GM15510 (cell line): ENCODE data around the gene DGKK.

ENCODE experiments used
- POLR2A ChIP-seq: IDR thresholded peaks from 3 replicates; pipeline ENCODE4 v1.6.1; 2011; ENCODE audit warnings: borderline replicate concordance; ENCODE audit not compliant: insufficient read length; ENCODE audit errors: extremely low read depth

The DGKK gene

GRCh38 chrX:50452782-50453181 is 17.8 kb downstream of the DGKK start:
- no peak for TF ChIP-seq POLR2A

DNA sequence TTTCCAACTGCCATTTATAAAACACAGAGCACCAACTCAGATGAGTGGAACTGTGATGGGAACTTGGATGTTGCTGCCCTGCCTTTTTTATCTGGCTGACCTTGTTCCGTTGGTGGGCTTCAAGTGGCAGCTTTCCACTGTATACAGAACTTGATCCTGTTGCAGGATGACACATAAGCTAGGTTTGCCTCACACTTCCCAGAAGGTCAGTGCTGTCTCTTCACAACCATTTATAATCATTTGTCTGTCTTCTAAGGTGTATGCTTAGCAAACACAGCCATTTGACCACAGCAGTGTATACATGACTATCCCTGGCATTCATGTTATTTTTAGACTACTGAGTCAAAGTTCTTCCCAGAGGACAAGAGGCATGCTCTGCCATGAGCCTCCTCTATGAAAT is 20.3 kb downstream of the DGKK start:
- TF ChIP-seq POLR2A = no peak

DNA sequence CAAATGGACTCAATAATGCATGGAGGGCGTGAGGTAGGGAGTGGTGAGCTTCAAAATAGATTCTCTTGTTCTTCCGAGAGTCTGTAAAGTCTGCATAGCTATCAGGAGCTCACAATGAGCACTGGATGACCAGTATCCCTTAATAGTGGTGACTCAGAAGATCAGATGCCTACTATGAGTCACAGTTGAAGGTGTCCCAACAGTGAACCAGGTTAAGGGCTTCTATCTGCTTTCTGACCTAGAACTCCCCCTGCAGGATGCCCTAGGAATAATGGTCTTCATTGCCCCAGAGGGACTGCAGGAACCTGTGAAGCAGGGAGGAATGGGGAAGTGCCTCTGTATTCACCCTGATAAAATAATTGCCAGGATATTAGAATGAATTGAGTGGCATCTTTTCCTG is 22.1 kb downstream of the DGKK start:
- TF ChIP-seq POLR2A = no peak

DNA sequence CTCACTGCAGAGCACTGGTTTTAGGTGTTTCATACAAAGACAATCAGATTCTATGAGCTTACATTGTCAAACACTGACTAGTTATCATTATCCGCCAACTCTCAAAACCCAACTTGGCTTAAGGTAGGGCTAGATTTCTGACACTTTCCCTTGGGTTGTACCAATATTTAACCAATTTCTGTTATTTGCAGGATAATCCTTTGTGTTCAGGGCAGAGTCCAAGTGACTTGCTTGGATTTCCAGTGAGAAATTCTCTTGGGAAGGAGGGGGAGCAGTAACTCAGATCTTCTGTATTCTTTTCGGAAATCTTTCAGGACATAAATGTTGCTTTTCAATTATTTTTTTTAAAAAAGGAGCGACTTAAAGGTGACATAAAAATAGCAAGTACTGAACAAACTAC is 23.1 kb downstream of the DGKK start:
- TF ChIP-seq POLR2A = no peak

DNA sequence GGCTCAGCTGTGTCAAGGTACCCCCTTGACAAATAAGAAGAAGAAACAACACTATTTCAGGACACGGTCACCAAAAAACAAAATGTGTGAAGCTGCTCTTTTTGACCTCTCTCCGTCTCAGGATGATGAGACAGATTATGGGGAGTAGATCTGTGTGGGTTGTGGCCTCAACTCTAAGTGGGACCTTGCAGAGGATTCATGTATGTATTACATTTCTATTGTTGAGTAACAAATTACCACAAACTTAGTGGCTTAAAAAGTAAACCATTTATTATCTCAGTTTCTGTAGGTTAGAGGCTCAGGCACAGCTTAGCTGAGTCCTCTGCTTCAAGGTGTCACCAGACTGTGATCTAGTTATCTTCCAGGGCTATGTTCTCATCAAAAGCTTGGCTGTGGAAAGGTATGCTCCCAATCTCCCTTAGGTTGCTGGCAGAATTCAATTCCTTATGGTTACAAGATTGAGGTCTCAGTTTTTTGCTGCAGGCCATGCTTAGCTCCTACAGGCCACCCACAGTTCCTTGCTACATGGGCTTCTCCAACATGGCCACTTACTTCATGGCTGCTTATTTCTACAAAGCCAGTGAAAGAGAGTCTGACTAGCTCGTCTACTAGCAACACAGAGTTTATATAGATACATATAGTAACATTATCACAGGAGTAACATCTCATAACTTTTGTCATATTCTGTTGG is 28.1 kb downstream of the DGKK start:
- TF ChIP-seq POLR2A = no peak

GRCh38 chrX:50436797-50437196 is 33.8 kb downstream of the DGKK start:
- TF ChIP-seq POLR2A = no peak

- no peak for TF ChIP-seq POLR2A
Measured at GRCh38 chrX:50432829-50433289, 37.8 kb downstream of the DGKK start.

DNA sequence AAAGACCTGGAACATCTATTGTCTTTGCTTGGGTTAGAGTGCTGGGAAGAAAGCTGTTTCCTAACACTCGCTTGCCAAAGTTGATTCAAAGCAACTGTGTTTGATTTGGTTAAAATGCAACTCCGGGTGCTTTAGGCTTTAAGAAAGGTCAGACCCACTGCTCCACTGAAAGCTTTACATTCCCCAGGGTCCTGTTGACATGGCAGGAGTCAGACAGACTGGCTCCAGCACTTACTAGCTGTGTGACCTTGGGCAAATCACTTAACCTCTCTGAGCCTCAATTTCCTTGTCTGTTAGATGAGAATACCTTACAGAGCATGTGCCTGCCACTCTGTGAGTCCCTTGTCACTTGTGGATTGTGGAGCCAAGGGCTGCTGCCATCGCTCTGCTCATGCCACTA is 39.0 kb downstream of the DGKK start:
- no peak for TF ChIP-seq POLR2A

- TF ChIP-seq POLR2A = no peak
Measured at GRCh38 chrX:50430917-50431575, 39.6 kb downstream of the DGKK start.

DNA sequence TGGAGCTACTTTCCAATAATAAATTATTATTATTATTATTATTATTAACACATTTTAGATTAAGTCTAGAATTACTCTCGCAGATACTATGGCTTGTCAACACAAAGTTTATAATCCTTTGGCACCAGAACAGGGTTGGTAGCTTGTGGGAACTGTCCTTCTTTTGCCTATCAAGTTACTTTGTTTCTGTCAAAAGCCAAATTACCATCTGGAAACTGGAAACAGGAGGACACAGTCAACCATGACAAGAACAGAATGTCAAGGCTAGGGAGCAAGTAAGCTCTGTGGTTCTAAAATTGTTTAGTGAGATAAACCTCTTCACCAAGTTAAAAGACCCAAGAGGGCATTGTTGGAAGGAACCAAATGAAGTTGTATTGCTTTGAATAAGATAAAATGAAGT is 42.5 kb downstream of the DGKK start:
- no peak for TF ChIP-seq POLR2A

DNA sequence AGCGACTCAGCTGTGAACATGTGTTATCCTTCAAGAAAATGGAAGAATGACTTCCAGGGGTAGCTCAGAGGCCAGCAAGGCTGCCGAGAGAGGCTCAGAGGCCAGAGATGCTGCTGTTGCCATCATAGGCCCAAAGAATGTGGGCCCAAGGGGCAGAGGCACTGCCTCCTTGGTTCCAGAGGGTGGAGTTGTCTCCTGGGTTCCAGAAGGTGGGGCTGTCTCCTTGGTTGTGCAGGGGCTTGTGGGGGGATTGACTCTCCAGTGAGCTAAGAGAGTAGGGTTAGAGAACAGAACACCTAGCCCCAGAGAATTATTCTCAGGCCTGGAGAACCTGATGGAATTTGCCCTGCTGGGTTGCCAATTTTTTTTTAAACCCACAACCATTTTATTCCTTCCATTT is 62.6 kb downstream of the DGKK start:
- TF ChIP-seq POLR2A = no peak

DNA sequence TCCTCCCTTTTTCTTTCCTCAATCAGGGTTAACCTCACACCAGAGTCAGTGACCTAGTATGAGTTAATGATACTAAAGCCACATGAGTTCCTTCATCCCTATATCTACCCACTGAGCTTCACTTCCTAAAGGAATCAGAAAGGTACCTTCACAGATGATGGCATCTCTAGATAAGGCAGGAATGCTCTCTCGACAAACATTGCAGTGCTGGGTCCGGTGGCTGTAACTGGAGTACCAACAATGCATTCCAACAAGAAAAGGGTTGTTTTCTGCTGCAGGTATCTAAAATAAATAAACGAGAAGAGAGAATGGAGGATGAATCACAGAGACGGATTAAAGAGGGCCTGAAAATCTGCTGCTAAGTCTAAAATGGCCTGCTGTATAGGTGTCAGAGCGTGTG is 66.7 kb downstream of the DGKK start:
- TF ChIP-seq POLR2A = no peak

- no peak for TF ChIP-seq POLR2A
Measured at GRCh38 chrX:50402886-50403285, 67.7 kb downstream of the DGKK start.

DNA sequence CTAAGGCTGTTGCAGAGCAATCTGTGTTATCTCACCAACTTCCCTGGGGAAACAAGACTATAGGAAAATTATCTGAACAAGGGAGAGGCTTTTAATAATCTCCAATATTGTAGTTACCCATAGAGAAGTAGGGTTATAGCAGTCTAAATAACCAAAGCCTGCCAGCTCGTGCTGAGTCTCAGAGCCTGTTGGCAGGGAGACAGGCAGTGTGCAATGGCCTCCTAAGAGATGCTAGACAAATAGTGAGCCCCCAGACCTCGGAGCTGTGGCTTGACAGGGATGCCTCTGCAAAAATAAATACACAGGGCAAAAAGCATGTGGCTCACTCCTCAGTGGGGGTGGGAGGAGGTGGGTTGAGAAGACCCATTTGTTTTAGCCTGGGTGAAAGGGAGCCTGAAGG is 76.7 kb downstream of the DGKK start:
- TF ChIP-seq POLR2A = no peak

GRCh38 chrX:50386520-50386919 is 84.1 kb downstream of the DGKK start:
- no peak for TF ChIP-seq POLR2A

DNA sequence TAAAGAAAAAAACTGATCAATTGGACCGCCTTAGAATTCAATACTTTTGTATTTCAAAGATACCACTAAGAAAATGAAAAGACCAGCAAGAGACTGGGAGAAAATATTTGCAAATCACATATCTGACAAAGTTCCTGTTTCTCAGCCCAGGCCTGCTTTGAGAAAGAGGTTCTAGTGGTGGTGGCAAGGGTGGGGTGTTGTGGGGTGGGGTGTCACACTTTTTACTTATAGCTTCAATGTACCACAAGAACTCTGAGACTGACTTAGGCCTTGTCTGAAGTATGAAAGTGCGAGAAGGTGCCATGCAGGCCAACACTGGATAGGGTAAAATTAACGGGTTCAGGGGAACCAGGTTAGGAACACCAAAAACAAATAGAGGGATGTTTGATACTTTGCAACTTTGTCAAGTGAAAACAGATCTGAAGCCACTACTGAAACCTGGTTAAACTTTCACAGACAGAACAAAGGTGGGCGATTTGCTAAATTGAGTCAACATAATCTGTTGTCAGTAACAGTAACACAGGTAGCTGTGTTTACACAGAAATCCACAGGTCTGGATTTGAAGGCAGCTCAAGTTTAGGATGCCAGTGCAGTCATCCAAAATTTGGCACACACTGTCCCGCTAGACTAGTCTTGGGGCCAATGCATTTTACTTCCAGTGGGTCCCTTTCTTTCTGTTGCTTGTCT is 88.8 kb downstream of the DGKK start:
- no peak for TF ChIP-seq POLR2A
